ENCODE results near the gene PHF11. TPM values are rescaled to one million over a fixed set of nuclear protein-coding genes. Genes with fewer than 3 reads are reported as not detected.
"Not testable (repeated sequence)": the region's sequence is repeated elsewhere in the genome, so short reads cannot be mapped to it uniquely, and the experiment has no call there.

The PHF11 gene
- total RNA-seq, 1 donor from 2014 or later: 6.6 TPM

DNA sequence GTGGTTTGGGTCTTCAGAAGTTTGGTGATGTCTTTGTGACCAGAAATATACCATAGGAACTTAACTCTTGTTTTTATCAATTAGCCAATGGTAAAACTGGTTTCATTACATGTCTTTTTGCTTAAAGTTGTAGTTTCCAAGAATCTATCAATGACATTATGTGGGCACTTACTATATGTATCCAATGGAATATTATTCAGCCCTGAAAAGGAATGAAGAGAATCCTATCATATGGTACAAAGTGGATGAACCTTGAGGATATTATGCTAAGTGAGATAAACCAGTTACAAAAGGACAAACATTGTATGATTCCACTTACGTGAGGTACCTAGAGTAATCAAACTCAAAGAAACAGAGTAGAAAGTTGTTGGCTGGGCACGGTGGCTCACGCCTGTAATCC is 63.3 kb downstream of the PHF11 start:
- Histone ChIP-seq H3K4me2 (no peak overlapping the region), H2AFZ (replicated peaks) (no peak overlapping the region), H3K9me3 (ENCODE audit: low read depth) (no peaks in the 10 kb centered on the region), H3K27ac (no peak overlapping the region), H3K4me1 (no peaks in the 10 kb centered on the region), H3K4me3 (no peak overlapping the region), H3K79me2 (ENCODE audit: low read depth) (no peaks in the 10 kb centered on the region), H3K36me3 (peaks cover 6% of the 10 kb centered on the region), H3K27me3 (no peaks in the 10 kb centered on the region), H4K20me1 (ENCODE audit: low read depth) (no peaks in the 10 kb centered on the region), H3K9ac (no peak overlapping the region), H3F3A (ENCODE audit: low read depth) (no peaks in the 10 kb centered on the region)
- DNase-seq (ENCODE audit: low spot score): no peak
- peaks cover 5% of the 10 kb centered on the region for H3K9me3 Mint-ChIP-seq
- H3K27ac Mint-ChIP-seq: no peak overlapping the region
- peaks cover 3% of the 10 kb centered on the region for H3K27me3 Mint-ChIP-seq (ENCODE audit: insufficient read depth, low read depth)
- H3K36me3 Mint-ChIP-seq: peaks cover 26% of the 10 kb centered on the region
- H3K4me3 Mint-ChIP-seq: no peak overlapping the region
- H3K4me1 Mint-ChIP-seq: no peaks in the 10 kb centered on the region
- no peak for TF ChIP-seq EZH2 (IDR thresholded peaks at IDR 0.05)

GRCh38 chr13:49560270-49561061 is 64.7 kb downstream of the PHF11 start:
- Histone ChIP-seq H3K9ac (no peak overlapping the region), H3K36me3 (peaks cover 6% of the 10 kb centered on the region), H3F3A (ENCODE audit: low read depth) (no peaks in the 10 kb centered on the region), H3K4me1 (no peaks in the 10 kb centered on the region), H3K27me3 (no peaks in the 10 kb centered on the region), H3K9me3 (ENCODE audit: low read depth) (no peaks in the 10 kb centered on the region), H4K20me1 (ENCODE audit: low read depth) (no peaks in the 10 kb centered on the region), H3K79me2 (ENCODE audit: low read depth) (no peaks in the 10 kb centered on the region), H3K4me2 (no peak overlapping the region), H3K4me3 (no peak overlapping the region), H2AFZ (replicated peaks) (no peak overlapping the region), H3K27ac (no peak overlapping the region)
- peak; percentile 27 for TF ChIP-seq CTCF (IDR thresholded peaks at IDR 0.05)
- TF ChIP-seq EZH2 (IDR thresholded peaks at IDR 0.05): no peak
- TF ChIP-seq EZH2phosphoT487 (IDR thresholded peaks at IDR 0.05): no peak
- Mint-ChIP-seq H3K36me3 (peaks cover 25% of the 10 kb centered on the region), H3K27me3 (ENCODE audit: insufficient read depth, low read depth) (peaks cover 3% of the 10 kb centered on the region), H3K9me3 (peaks cover 8% of the 10 kb centered on the region), H3K4me1 (no peaks in the 10 kb centered on the region), H3K4me3 (no peak overlapping the region), H3K27ac (peak overlapping the region; percentile 44)
- DNase-seq (ENCODE audit: low spot score): peak; percentile 11

- H3K4me3 ChIP-seq: no peak overlapping the region
- peaks cover 6% of the 10 kb centered on the region for H3K36me3 ChIP-seq
- Mint-ChIP-seq H3K27ac (no peak overlapping the region), H3K9me3 (peaks cover 8% of the 10 kb centered on the region), H3K36me3 (peaks cover 25% of the 10 kb centered on the region), H3K27me3 (ENCODE audit: insufficient read depth, low read depth) (peaks cover 3% of the 10 kb centered on the region), H3K4me3 (no peak overlapping the region), H3K4me1 (no peaks in the 10 kb centered on the region)
- H3F3A ChIP-seq (ENCODE audit: low read depth): no peaks in the 10 kb centered on the region
- no peak for TF ChIP-seq CTCF (IDR thresholded peaks at IDR 0.05)
- TF ChIP-seq EZH2 (IDR thresholded peaks at IDR 0.05): no peak
- TF ChIP-seq EZH2phosphoT487 (IDR thresholded peaks at IDR 0.05): no peak
- no peaks in the 10 kb centered on the region for H3K27me3 ChIP-seq
- no peak overlapping the region for H3K27ac ChIP-seq
- H2AFZ ChIP-seq (replicated peaks): no peak overlapping the region
- H3K79me2 ChIP-seq (ENCODE audit: low read depth): no peaks in the 10 kb centered on the region
- no peaks in the 10 kb centered on the region for H4K20me1 ChIP-seq (ENCODE audit: low read depth)
- H3K4me2 ChIP-seq: no peak overlapping the region
- DNase-seq (ENCODE audit: low spot score): no peak
- no peaks in the 10 kb centered on the region for H3K4me1 ChIP-seq
- H3K9me3 ChIP-seq (ENCODE audit: low read depth): no peaks in the 10 kb centered on the region
- H3K9ac ChIP-seq: no peak overlapping the region
Observed at GRCh38 chr13:49561062-49561410, 65.3 kb downstream of the PHF11 start.

- no peaks in the 10 kb centered on the region for H3K79me2 ChIP-seq (ENCODE audit: low read depth)
- no peak overlapping the region for H3K4me3 Mint-ChIP-seq
- H3K36me3 Mint-ChIP-seq: peaks cover 38% of the 10 kb centered on the region
Observed at GRCh38 chr13:49563516-49563915, 67.8 kb downstream of the PHF11 start.

DNA sequence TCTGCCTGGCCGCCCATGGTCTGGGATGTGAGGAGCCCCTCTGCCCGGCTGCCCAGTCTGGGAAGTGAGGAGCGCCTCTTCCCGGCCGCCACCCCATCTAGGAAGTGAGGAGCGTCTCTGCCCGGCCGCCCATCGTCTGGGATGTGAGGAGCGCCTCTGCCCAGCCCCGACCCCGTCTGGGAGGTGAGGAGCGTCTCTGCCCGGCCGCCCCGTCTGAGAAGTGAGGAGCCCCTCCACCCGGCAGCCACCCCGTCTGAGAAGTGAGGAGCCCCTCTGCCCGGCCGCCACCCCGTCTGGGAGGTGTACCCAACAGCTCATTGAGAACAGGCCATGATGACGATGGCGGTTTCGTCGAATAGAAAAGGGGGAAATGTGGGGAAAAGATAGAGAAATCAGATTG is 69.7 kb downstream of the PHF11 start:
- not testable (repeated sequence) for H3F3A ChIP-seq (ENCODE audit: low read depth); H3K36me3 ChIP-seq; H3K27ac ChIP-seq; H3K4me1 Mint-ChIP-seq; H3K4me2 ChIP-seq; H3K9ac ChIP-seq; H3K9me3 ChIP-seq (ENCODE audit: low read depth); H4K20me1 ChIP-seq (ENCODE audit: low read depth); H2AFZ ChIP-seq (replicated peaks); H3K4me3 Mint-ChIP-seq; H3K79me2 ChIP-seq (ENCODE audit: low read depth); H3K27me3 Mint-ChIP-seq (ENCODE audit: insufficient read depth, low read depth); H3K27ac Mint-ChIP-seq; H3K4me1 ChIP-seq; H3K9me3 Mint-ChIP-seq; H3K4me3 ChIP-seq; DNase-seq (ENCODE audit: low spot score); H3K27me3 ChIP-seq
- H3K36me3 Mint-ChIP-seq: peaks cover 26% of the 10 kb centered on the region

More at GRCh38 chr13:49563516-49563915, 67.8 kb downstream of the PHF11 start:
- Histone ChIP-seq H3K4me3 (no peak overlapping the region), H3K4me2 (no peak overlapping the region), H4K20me1 (ENCODE audit: low read depth) (no peaks in the 10 kb centered on the region), H3K9ac (no peak overlapping the region), H3K9me3 (ENCODE audit: low read depth) (no peaks in the 10 kb centered on the region), H3K27ac (no peak overlapping the region), H3F3A (ENCODE audit: low read depth) (no peaks in the 10 kb centered on the region), H2AFZ (replicated peaks) (no peak overlapping the region), H3K27me3 (no peaks in the 10 kb centered on the region), H3K4me1 (no peaks in the 10 kb centered on the region), H3K36me3 (peaks cover 6% of the 10 kb centered on the region)
- Mint-ChIP-seq H3K27me3 (ENCODE audit: insufficient read depth, low read depth) (peaks cover 3% of the 10 kb centered on the region), H3K27ac (no peak overlapping the region), H3K4me1 (no peaks in the 10 kb centered on the region), H3K9me3 (peaks cover 11% of the 10 kb centered on the region)
- TF ChIP-seq EZH2 (IDR thresholded peaks at IDR 0.05) (no peak), EZH2phosphoT487 (IDR thresholded peaks at IDR 0.05) (no peak), CTCF (IDR thresholded peaks at IDR 0.05) (no peak)
- DNase-seq (ENCODE audit: low spot score): no peak

Measured in neural progenitor cell (in vitro differentiated cells).